Neural progenitor cell (in vitro differentiated cells): ENCODE results near the gene B3GALT5. TPM values are rescaled to one million over a fixed set of nuclear protein-coding genes. Genes with fewer than 3 reads are reported as not detected.
A peak's percentile ranks its signal among the peaks of the same experiment; 100 is the strongest.

Experiments
- DNase-seq: peaks from one replicate; pipeline ENCODE4 v3.0.0-alpha.2; 2016; ENCODE audit warnings: low spot score
- H2AFZ ChIP-seq: fragments of 200-600 bp; sonication (generic); replicated peaks from 2 replicates; pipeline ENCODE4 v1.6.1; 2016; ENCODE audit warnings: antibody characterized with exemption
- H3F3A ChIP-seq: fragments of 200-600 bp; sonication (generic); 2 replicates; pipeline ENCODE4 v1.6.1; 2016; ENCODE audit warnings: antibody characterized with exemption, low read depth
- H3K27ac ChIP-seq: fragments of 200-600 bp; sonication (generic); 2 replicates; pipeline ENCODE4 v1.5.1; 2016; ENCODE audit warnings: mild to moderate bottlenecking
- H3K27me3 ChIP-seq: fragments of 200-600 bp; sonication (generic); 2 replicates; pipeline ENCODE4 v1.6.1; 2016; ENCODE audit warnings: mild to moderate bottlenecking, moderate library complexity
- H3K36me3 ChIP-seq: fragments of 200-600 bp; sonication (generic); 2 replicates; pipeline ENCODE4 v1.5.1; 2016
- H3K4me1 ChIP-seq: fragments of 200-600 bp; sonication (generic); 2 replicates; pipeline ENCODE4 v1.6.1; 2016; ENCODE audit warnings: mixed run types
- H3K4me2 ChIP-seq: fragments of 200-600 bp; sonication (generic); 2 replicates; pipeline ENCODE4 v1.6.1; 2016
- H3K4me3 ChIP-seq: fragments of 200-600 bp; sonication (generic); 2 replicates; pipeline ENCODE4 v1.5.1; 2016
- H3K79me2 ChIP-seq: fragments of 200-600 bp; sonication (generic); 2 replicates; pipeline ENCODE4 v1.6.1; 2016; ENCODE audit warnings: low read depth
- H3K9ac ChIP-seq: fragments of 200-600 bp; sonication (generic); 2 replicates; pipeline ENCODE4 v1.6.1; 2016
- H3K9me3 ChIP-seq: fragments of 200-600 bp; sonication (generic); 2 replicates; pipeline ENCODE4 v1.5.1; 2016; ENCODE audit warnings: low read depth
- H4K20me1 ChIP-seq: fragments of 200-600 bp; sonication (generic); 2 replicates; pipeline ENCODE4 v1.6.1; 2016; ENCODE audit warnings: low read depth
- H3K27ac Mint-ChIP-seq: 3 replicates; pipeline ENCODE4 v1.8.0; 2021; ENCODE audit warnings: mixed read lengths
- H3K27me3 Mint-ChIP-seq: 2 replicates; pipeline ENCODE4 v1.8.0; 2022; ENCODE audit warnings: low read depth, mild to moderate bottlenecking, inconsistent platforms, moderate library complexity, mixed read lengths; ENCODE audit not compliant: insufficient read depth
- H3K36me3 Mint-ChIP-seq: 3 replicates; pipeline ENCODE4 v1.8.0; 2021; ENCODE audit warnings: mixed read lengths
- H3K4me1 Mint-ChIP-seq: 3 replicates; pipeline ENCODE4 v1.8.0; 2021; ENCODE audit warnings: mixed read lengths
- H3K4me3 Mint-ChIP-seq: 3 replicates; pipeline ENCODE4 v1.8.0; 2021; ENCODE audit warnings: mild to moderate bottlenecking, moderate library complexity, mixed read lengths
- H3K9me3 Mint-ChIP-seq: 3 replicates; pipeline ENCODE4 v1.8.0; 2020; ENCODE audit warnings: mixed read lengths
- CTCF ChIP-seq: fragments of 200-600 bp; sonication (generic); IDR thresholded peaks from 2 replicates; pipeline ENCODE4 v1.5.1; 2017; ENCODE audit warnings: antibody characterized with exemption, mild to moderate bottlenecking
- EZH2 ChIP-seq: fragments of 200-600 bp; sonication (generic); IDR thresholded peaks from 2 replicates; pipeline ENCODE4 v1.6.1; 2017; ENCODE audit warnings: antibody characterized with exemption, mild to moderate bottlenecking, moderate library complexity
- EZH2phosphoT487 ChIP-seq: fragments of 200-600 bp; sonication (generic); IDR thresholded peaks from 2 replicates; pipeline ENCODE4 v1.6.1; 2017; ENCODE audit warnings: antibody characterized with exemption
- total RNA-seq: library from RNA; depleted of rRNA; stranded (reverse); fragments of >200 nt; gene quantifications from 2 replicates; pipeline ENCODE4 v1.2.3, GENCODE V29; 2015; ENCODE audit warnings: low replicate concordance

B3GALT5 gene
- total RNA-seq, 1 donor from 2014 or later = 1.3 TPM

- Mint-ChIP-seq H3K4me3 (no peak overlapping the region), H3K4me1 (peaks cover 5% of the 10 kb centered on the region), H3K27ac (no peak overlapping the region), H3K27me3 (peaks cover 5% of the 10 kb centered on the region), H3K36me3 (no peaks in the 10 kb centered on the region), H3K9me3 (peaks cover 2% of the 10 kb centered on the region)
- no peaks in the 10 kb centered on the region for H3F3A ChIP-seq
- H3K27ac ChIP-seq = no peak overlapping the region
- no peak overlapping the region for H2AFZ ChIP-seq
- H3K9ac ChIP-seq = no peak overlapping the region
- no peaks in the 10 kb centered on the region for H4K20me1 ChIP-seq
- no peaks in the 10 kb centered on the region for H3K9me3 ChIP-seq
- H3K79me2 ChIP-seq = no peaks in the 10 kb centered on the region
- H3K27me3 ChIP-seq = no peaks in the 10 kb centered on the region
- H3K36me3 ChIP-seq = no peaks in the 10 kb centered on the region
- TF ChIP-seq EZH2 = no peak
- no peak for TF ChIP-seq EZH2phosphoT487
- no peak for TF ChIP-seq CTCF
- peaks cover 5% of the 10 kb centered on the region for H3K4me1 ChIP-seq
- peak; percentile 33 for DNase-seq
- no peak overlapping the region for H3K4me3 ChIP-seq
- H3K4me2 ChIP-seq = no peak overlapping the region
Measured at GRCh38 chr21:39696618-39697017, 83.9 kb downstream of the B3GALT5 start.

- H3K9me3 Mint-ChIP-seq = peaks cover 13% of the 10 kb centered on the region
- Histone ChIP-seq H4K20me1 (no peaks in the 10 kb centered on the region), H2AFZ (no peak overlapping the region), H3F3A (no peaks in the 10 kb centered on the region), H3K79me2 (no peaks in the 10 kb centered on the region), H3K9me3 (no peaks in the 10 kb centered on the region), H3K4me2 (no peak overlapping the region), H3K4me3 (no peak overlapping the region), H3K4me1 (peaks cover 5% of the 10 kb centered on the region), H3K27me3 (no peaks in the 10 kb centered on the region), H3K9ac (no peak overlapping the region), H3K27ac (no peak overlapping the region), H3K36me3 (no peaks in the 10 kb centered on the region)
- no peak overlapping the region for H3K27ac Mint-ChIP-seq
- no peaks in the 10 kb centered on the region for H3K4me1 Mint-ChIP-seq
- no peak for DNase-seq
- H3K36me3 Mint-ChIP-seq = no peaks in the 10 kb centered on the region
- peaks cover 6% of the 10 kb centered on the region for H3K27me3 Mint-ChIP-seq
- H3K4me3 Mint-ChIP-seq = peak overlapping the region; percentile 5
- no peak for TF ChIP-seq CTCF
- TF ChIP-seq EZH2 = no peak
- TF ChIP-seq EZH2phosphoT487 = no peak
Measured at GRCh38 chr21:39700318-39700717, 87.6 kb downstream of the B3GALT5 start.

GRCh38 chr21:39703578-39703977, 90.8 kb downstream of the B3GALT5 start:
- H3K36me3 ChIP-seq = no peaks in the 10 kb centered on the region
- no peaks in the 10 kb centered on the region for H4K20me1 ChIP-seq
- Mint-ChIP-seq H3K9me3 (peaks cover 11% of the 10 kb centered on the region), H3K27ac (no peak overlapping the region), H3K36me3 (no peaks in the 10 kb centered on the region), H3K4me3 (no peak overlapping the region), H3K4me1 (no peaks in the 10 kb centered on the region), H3K27me3 (peaks cover 6% of the 10 kb centered on the region)
- H3K9me3 ChIP-seq = no peaks in the 10 kb centered on the region
- H3K4me2 ChIP-seq = no peak overlapping the region
- no peak overlapping the region for H3K27ac ChIP-seq
- no peak overlapping the region for H3K4me3 ChIP-seq
- H3K9ac ChIP-seq = no peak overlapping the region
- no peak for TF ChIP-seq CTCF
- TF ChIP-seq EZH2phosphoT487 = no peak
- TF ChIP-seq EZH2 = no peak
- no peak overlapping the region for H2AFZ ChIP-seq
- DNase-seq = no peak
- no peaks in the 10 kb centered on the region for H3K79me2 ChIP-seq
- H3K27me3 ChIP-seq = no peaks in the 10 kb centered on the region
- no peaks in the 10 kb centered on the region for H3K4me1 ChIP-seq
- no peaks in the 10 kb centered on the region for H3F3A ChIP-seq

GRCh38 chr21:39705849-39706248, 93.1 kb downstream of the B3GALT5 start:
- Histone ChIP-seq H3K27ac (no peak overlapping the region), H3K4me2 (no peak overlapping the region), H4K20me1 (no peaks in the 10 kb centered on the region), H3K79me2 (no peaks in the 10 kb centered on the region), H3K27me3 (no peaks in the 10 kb centered on the region), H3K4me1 (no peaks in the 10 kb centered on the region), H2AFZ (no peak overlapping the region), H3F3A (no peaks in the 10 kb centered on the region), H3K4me3 (no peak overlapping the region), H3K9me3 (no peaks in the 10 kb centered on the region), H3K36me3 (no peaks in the 10 kb centered on the region), H3K9ac (no peak overlapping the region)
- Mint-ChIP-seq H3K27ac (no peak overlapping the region), H3K27me3 (peaks cover 2% of the 10 kb centered on the region), H3K36me3 (no peaks in the 10 kb centered on the region), H3K4me1 (no peaks in the 10 kb centered on the region), H3K9me3 (peaks cover 11% of the 10 kb centered on the region), H3K4me3 (no peak overlapping the region)
- no peak for DNase-seq
- no peak for TF ChIP-seq CTCF
- no peak for TF ChIP-seq EZH2
- no peak for TF ChIP-seq EZH2phosphoT487
